CD14-positive monocyte (primary cell): Measurements from ENCODE around the gene TIMP2. TPM values are rescaled to one million over a fixed set of nuclear protein-coding genes. Genes with fewer than 3 reads are reported as not detected.

Experiments
- DNase-seq, 3 donors: peaks; one replicate each; pipeline ENCODE4 v3.0.0-alpha.2; 2011 to 2022
- H2AFZ ChIP-seq: 2 replicates; pipeline ENCODE4 v1.6.0; 2012; ENCODE audit warnings: mild to moderate bottlenecking, low read depth, low read length, inconsistent platforms; ENCODE audit not compliant: insufficient read depth, poor library complexity, severe bottlenecking
- H3K27ac ChIP-seq, 2 donors: 1 replicate in 1 of 2; 2 replicates in 1 of 2; pipeline ENCODE4 v1.5.1; 2012 to 2013; ENCODE audit warnings: low read length in 2 of 2, control low read depth in 1 of 2, inconsistent platforms in 1 of 2, low read depth in 1 of 2, mild to moderate bottlenecking in 1 of 2
- H3K27me3 ChIP-seq, 2 donors: one replicate each; pipeline versions ENCODE4 v1.6.0 to v1.6.1; 2011 to 2013; ENCODE audit warnings: low read length in 2 of 2; ENCODE audit not compliant: control insufficient read depth in 2 of 2, insufficient read depth in 2 of 2
- H3K36me3 ChIP-seq, 2 donors: replicated peaks in 1 of 2; 1 replicate in 1 of 2; 2 replicates in 1 of 2; pipeline versions ENCODE4 v1.5.1 to v1.6.1; 2012 to 2013; ENCODE audit warnings: low read length in 2 of 2, control low read depth in 1 of 2, inconsistent platforms in 1 of 2, mild to moderate bottlenecking in 1 of 2; ENCODE audit not compliant: insufficient read depth in 2 of 2, control insufficient read depth in 1 of 2
- H3K4me1 ChIP-seq, 2 donors: 1 replicate in 1 of 2; 2 replicates in 1 of 2; pipeline versions ENCODE4 v1.5.1 to v1.6.1; 2012 to 2013; ENCODE audit warnings: low read length in 2 of 2, control low read depth in 1 of 2, inconsistent platforms in 1 of 2, mild to moderate bottlenecking in 1 of 2, moderate library complexity in 1 of 2; ENCODE audit not compliant: insufficient read depth in 2 of 2, control insufficient read depth in 1 of 2
- H3K4me2 ChIP-seq: replicated peaks from 2 replicates; pipeline ENCODE3; 2012; ENCODE audit warnings: low read length, moderate library complexity, mild to moderate bottlenecking; ENCODE audit not compliant: poor library complexity, severe bottlenecking; ENCODE audit errors: extremely low read depth
- H3K4me3 ChIP-seq, 3 experiments: fragments of 200-600 bp in 1 of 3; sonication (generic) in 1 of 3; replicated peaks in 1 of 3; 1 replicate in 2 of 3; 2 replicates in 1 of 3; pipeline ENCODE4 v1.5.1; 2011 to 2013; ENCODE audit warnings: low read length in 3 of 3, mild to moderate bottlenecking in 3 of 3, control low read depth in 2 of 3, low read depth in 2 of 3, inconsistent platforms in 1 of 3, moderate library complexity in 1 of 3
- H3K79me2 ChIP-seq: 2 replicates; pipeline ENCODE4 v1.6.0; 2012; ENCODE audit warnings: mild to moderate bottlenecking, control low read depth, inconsistent platforms, low read length, moderate library complexity; ENCODE audit not compliant: insufficient read depth
- H3K9ac ChIP-seq: 2 replicates; pipeline ENCODE4 v1.6.0; 2017; ENCODE audit warnings: low read length, mild to moderate bottlenecking; ENCODE audit not compliant: insufficient read depth, poor library complexity, severe bottlenecking
- H3K9me3 ChIP-seq, 2 donors: replicated peaks in 1 of 2; 1 replicate in 1 of 2; 2 replicates in 1 of 2; pipeline versions ENCODE4 v1.5.1 to v1.6.1; 2012 to 2013; ENCODE audit warnings: low read length in 2 of 2, control low read depth in 1 of 2; ENCODE audit not compliant: control insufficient read depth in 1 of 2, insufficient read depth in 1 of 2
- H4K20me1 ChIP-seq: 2 replicates; pipeline ENCODE4 v1.6.0; 2012; ENCODE audit warnings: mild to moderate bottlenecking, low read length, control low read depth, moderate library complexity; ENCODE audit not compliant: insufficient read depth
- H3K27ac Mint-ChIP-seq, 7 donors: one replicate each; pipeline ENCODE4 v1.8.0; 2020; ENCODE audit warnings: mild to moderate bottlenecking in 7 of 7, mixed read lengths in 7 of 7, moderate library complexity in 6 of 7, inconsistent platforms in 2 of 7
- H3K27me3 Mint-ChIP-seq, 3 donors: one replicate each; pipeline ENCODE4 v1.8.0; 2021 to 2022; ENCODE audit warnings: low read depth in 3 of 3, mild to moderate bottlenecking in 3 of 3, mixed read lengths in 3 of 3, moderate library complexity in 3 of 3, inconsistent platforms in 1 of 3
- H3K36me3 Mint-ChIP-seq, 2 donors: one replicate each; pipeline ENCODE4 v1.8.0; 2020; ENCODE audit warnings: mixed read lengths in 2 of 2, inconsistent platforms in 1 of 2, mild to moderate bottlenecking in 1 of 2
- H3K4me1 Mint-ChIP-seq: one replicate; pipeline ENCODE4 v1.8.0; 2020; ENCODE audit warnings: mild to moderate bottlenecking, mixed read lengths
- H3K4me3 Mint-ChIP-seq, 2 donors: one replicate each; pipeline ENCODE4 v1.8.0; 2020; ENCODE audit warnings: mild to moderate bottlenecking in 2 of 2, mixed read lengths in 2 of 2, moderate library complexity in 1 of 2
- H3K9me3 Mint-ChIP-seq, 7 donors: one replicate each; pipeline ENCODE4 v1.8.0; 2020 to 2022; ENCODE audit warnings: mixed read lengths in 7 of 7, mild to moderate bottlenecking in 6 of 7, moderate library complexity in 6 of 7, inconsistent platforms in 2 of 7
- CTCF ChIP-seq: fragments of 200-600 bp; IDR thresholded peaks from one replicate; pipeline ENCODE4 v1.8.0; 2022; ENCODE audit warnings: antibody characterized with exemption, mild to moderate bottlenecking
- WGBS: methylation state at CpG from one replicate; pipeline ENCODE4 v1.1.5; 2013; ENCODE audit warnings: missing lambda C conversion rate; ENCODE audit not compliant: insufficient coverage; 5-methylcytosine and 5-hydroxymethylcytosine counted together
- intact Hi-C, 2 donors: fragments of 100-400 bp; cut with micrococcal nuclease; formaldehyde crosslinking; loops; one replicate each; pipeline versions ENCODE4 v1.15.0 to v1.15.1; 2023
- polyA plus RNA-seq, 3 donors: library from polyadenylated mRNA; depleted of rRNA in 1 of 3; unstranded in 2 of 3; stranded (reverse) in 1 of 3; fragments of 300-500 nt in 2 of 3; fragments of >200 nt in 1 of 3; fragmentation: Illumina TruSeq in 2 of 3; gene quantifications; 1 replicate in 2 of 3; 2 replicates in 1 of 3; pipeline ENCODE4 v1.2.3, GENCODE V29; 2012 to 2021

Gene TIMP2
- polyA plus RNA-seq, 3 donors: 4.5 to 101 (median 6.4) TPM

- H3K9me3 Mint-ChIP-seq: no peaks in the 10 kb centered on the region
- H3K4me3 Mint-ChIP-seq: no peak overlapping the region
- H3K36me3 ChIP-seq: peaks cover 90 to 96% of the 10 kb centered on the region in 2 donors
- no peak overlapping the region for H2AFZ ChIP-seq
- no peak overlapping the region for H3K27ac ChIP-seq
- no peak for TF ChIP-seq CTCF
- no peaks in the 10 kb centered on the region for H3K79me2 ChIP-seq
- intact Hi-C loops: no loop called here
- no peak overlapping the region for H3K9ac ChIP-seq
- 91% methylated on average over 13 of the region's 19 CpGs for WGBS
- no peak overlapping the region for H3K27ac Mint-ChIP-seq
- H3K4me3 ChIP-seq: no peak overlapping the region
- H3K27me3 ChIP-seq: no peaks in the 10 kb centered on the region
- H3K4me2 ChIP-seq: no peak overlapping the region
- H3K4me1 Mint-ChIP-seq: peaks cover 7% of the 10 kb centered on the region
- no peak for DNase-seq
- H3K36me3 Mint-ChIP-seq: peaks cover 86 to 97% of the 10 kb centered on the region in 2 donors
- peaks cover 9% of the 10 kb centered on the region for H4K20me1 ChIP-seq
- H3K9me3 ChIP-seq: no peaks in the 10 kb centered on the region
- H3K4me1 ChIP-seq: no peaks in the 10 kb centered on the region
- no peaks in the 10 kb centered on the region for H3K27me3 Mint-ChIP-seq
Observed at GRCh38 chr17:78818152-78818846, 106.9 kb downstream of the TIMP2 start.

GRCh38 chr17:78817123-78817522 lies 108.1 kb downstream of the TIMP2 start:
- H3K36me3 Mint-ChIP-seq: peaks cover 85 to 97% of the 10 kb centered on the region in 2 donors
- intact Hi-C loops: no loop called here
- peaks cover 7% of the 10 kb centered on the region for H3K4me1 Mint-ChIP-seq

More at GRCh38 chr17:78817123-78817522, 108.1 kb downstream of the TIMP2 start:
- WGBS: 81% methylated on average over 5 of the region's 6 CpGs
- H3K27me3 Mint-ChIP-seq: peaks cover 0 to 2% (median 0%) of the 10 kb centered on the region in 3 donors
- Histone ChIP-seq H3K36me3 (peaks cover 90 to 97% of the 10 kb centered on the region in 2 donors), H3K4me2 (no peak overlapping the region), H3K79me2 (no peaks in the 10 kb centered on the region), H3K4me1 (no peaks in the 10 kb centered on the region), H4K20me1 (no peaks in the 10 kb centered on the region), H3K9ac (no peak overlapping the region), H3K27ac (no peak overlapping the region), H3K9me3 (no peaks in the 10 kb centered on the region), H2AFZ (no peak overlapping the region), H3K4me3 (no peak overlapping the region), H3K27me3 (no peaks in the 10 kb centered on the region)
- no peak overlapping the region for H3K27ac Mint-ChIP-seq
- no peak for DNase-seq
- no peak overlapping the region for H3K4me3 Mint-ChIP-seq
- TF ChIP-seq CTCF: no peak
- H3K9me3 Mint-ChIP-seq: no peaks in the 10 kb centered on the region
